Heart left ventricle (tissue), 13 donors: ENCODE results near the gene MKI67.

Experiments
- CTCF ChIP-seq, 12 donors: fragments of 200-600 bp; sonication (generic) in 4 of 12; IDR thresholded peaks; one replicate each; pipeline versions ENCODE4 v1.5.0 to v1.8.0; 2018 to 2022; ENCODE audit warnings: antibody characterized with exemption in 12 of 12, mild to moderate bottlenecking in 5 of 12
- POLR2A ChIP-seq, 2 donors: fragments of 450-650 bp; IDR thresholded peaks; one replicate each; pipeline ENCODE4 v1.6.1; 2017; ENCODE audit warnings: antibody characterized with exemption in 2 of 2, mild to moderate bottlenecking in 2 of 2, moderate library complexity in 2 of 2
- donor health status: ischemic (EF 13 %, LVEDD 7.1; RV severe dilation, severe dysfunction).
- donor health status: DM: no; HTN: yes; CAD: no.
- donor health status: DM: no; HTN: no; CAD: no.
- donor health status: ischemic (EF 25% LVEDD 6.9; RV normal size, moderate dysfunction).
- donor health status: ischemic (EF 25% LVEDD 5.7; RV mildly dilated, moderate dysfunction).
- donor health status: ischemic (EF 35%, LVEDD 5.7; RV mildly dilated, moderate dysfunction).
- donor health status: nonischemic (EF 11% LVEDD 7.7; RV severe dilation, severe dysfunction).
- donor health status: DM: yes; HTN: yes; CAD: no.
- donor health status: PGD.
- donor health status: ischemic (EF 29% LVEDD 5.4; RV normal size, mild dysfunction).
- donor health status: nonischemic (EF 23%, LVEDD 6.1; RV moderate dilation, normal function).

- TF ChIP-seq CTCF (IDR thresholded peaks at IDR 0.05) (no peak), POLR2A (IDR thresholded peaks at IDR 0.05) (no peak)
These were observed 60.2 kb downstream of the MKI67 start for GRCh38 chr10:128065881-128066534.
